Gastrocnemius medialis (tissue), 4 donors: Measurements from ENCODE around the gene GPC6.
"Not testable (repeated sequence)": the region's sequence is repeated elsewhere in the genome, so short reads cannot be mapped to it uniquely, and the experiment has no call there.

Experiments used
- POLR2A ChIP-seq, 2 donors: fragments of 450-650 bp; IDR thresholded peaks; one replicate each; pipeline ENCODE4 v1.6.1; 2017; ENCODE audit warnings: antibody characterized with exemption in 2 of 2, mild to moderate bottlenecking in 2 of 2, moderate library complexity in 2 of 2
- TF ChIP-seq, protein P1 (sequence below), 5 experiments: fragments of 450-650 bp in 3 of 5; fragments of 200-600 bp in 2 of 5; sonication (generic) in 2 of 5; IDR thresholded peaks in 4 of 5; conservative IDR thresholded peaks in 1 of 5; 1 replicate in 4 of 5; 2 replicates in 1 of 5; pipeline ENCODE4 v1.5.1; 2016 to 2019; ENCODE audit warnings: antibody characterized with exemption in 5 of 5, mild to moderate bottlenecking in 3 of 5, moderate library complexity in 3 of 5

DNA sequence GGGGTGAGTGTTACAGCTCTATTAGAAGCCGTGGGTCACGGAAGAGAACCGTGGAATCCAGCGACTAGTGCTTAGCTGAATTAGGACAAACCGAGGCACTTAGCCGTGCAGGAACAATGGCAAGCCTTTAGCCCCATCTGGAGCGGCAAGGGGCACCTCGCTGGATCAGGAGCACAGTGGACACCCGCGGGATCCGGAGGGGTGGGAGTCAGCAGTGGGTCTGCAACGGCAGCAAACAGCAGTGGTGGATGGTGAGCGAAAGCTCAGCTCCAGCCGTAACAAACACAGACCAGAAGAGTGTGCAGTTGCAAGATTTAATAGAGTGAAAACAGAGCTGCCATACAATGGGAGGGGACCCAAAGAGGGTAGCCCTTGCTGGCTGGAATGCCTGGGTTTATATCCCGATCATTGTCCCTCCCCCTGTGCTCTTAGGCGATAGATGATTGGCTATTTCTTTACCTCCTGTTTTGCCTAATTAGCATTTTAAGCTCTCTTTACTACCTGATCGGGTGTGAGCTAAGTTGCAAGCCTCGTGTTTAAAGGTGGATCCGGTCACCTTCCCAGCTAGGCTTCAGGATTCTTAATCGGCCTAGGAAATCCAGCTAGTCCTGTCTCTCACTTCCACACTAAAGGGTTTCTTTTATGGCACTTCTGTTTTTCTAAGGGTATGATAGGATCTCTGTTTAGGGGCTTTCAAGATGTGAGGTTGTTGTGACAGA is 1076.4 kb downstream of the GPC6 start:
- TF ChIP-seq, protein P1, sequence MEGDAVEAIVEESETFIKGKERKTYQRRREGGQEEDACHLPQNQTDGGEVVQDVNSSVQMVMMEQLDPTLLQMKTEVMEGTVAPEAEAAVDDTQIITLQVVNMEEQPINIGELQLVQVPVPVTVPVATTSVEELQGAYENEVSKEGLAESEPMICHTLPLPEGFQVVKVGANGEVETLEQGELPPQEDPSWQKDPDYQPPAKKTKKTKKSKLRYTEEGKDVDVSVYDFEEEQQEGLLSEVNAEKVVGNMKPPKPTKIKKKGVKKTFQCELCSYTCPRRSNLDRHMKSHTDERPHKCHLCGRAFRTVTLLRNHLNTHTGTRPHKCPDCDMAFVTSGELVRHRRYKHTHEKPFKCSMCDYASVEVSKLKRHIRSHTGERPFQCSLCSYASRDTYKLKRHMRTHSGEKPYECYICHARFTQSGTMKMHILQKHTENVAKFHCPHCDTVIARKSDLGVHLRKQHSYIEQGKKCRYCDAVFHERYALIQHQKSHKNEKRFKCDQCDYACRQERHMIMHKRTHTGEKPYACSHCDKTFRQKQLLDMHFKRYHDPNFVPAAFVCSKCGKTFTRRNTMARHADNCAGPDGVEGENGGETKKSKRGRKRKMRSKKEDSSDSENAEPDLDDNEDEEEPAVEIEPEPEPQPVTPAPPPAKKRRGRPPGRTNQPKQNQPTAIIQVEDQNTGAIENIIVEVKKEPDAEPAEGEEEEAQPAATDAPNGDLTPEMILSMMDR (IDR thresholded peaks at IDR 0.05 in 4 of 5, conservative IDR thresholded peaks at IDR 0.05 in 1 of 5): not testable (repeated sequence)
- TF ChIP-seq POLR2A (IDR thresholded peaks at IDR 0.05): not testable (repeated sequence)
